Skeletal muscle tissue (tissue), 5 donors: ENCODE measurements around the gene CLEC2D. TPM values are rescaled to one million over a fixed set of nuclear protein-coding genes. Genes with fewer than 3 reads are reported as not detected.
"Not testable (repeated sequence)": the region's sequence is repeated elsewhere in the genome, so short reads cannot be mapped to it uniquely, and the experiment has no call there.

ENCODE experiments used
- H3K27ac ChIP-seq: one replicate; pipeline ENCODE4 v1.7.0; 2013; ENCODE audit warnings: mild to moderate bottlenecking, low read depth, low read length, inconsistent platforms
- H3K27me3 ChIP-seq, 3 donors: one replicate each; pipeline ENCODE4 v1.7.0; 2013; ENCODE audit warnings: low read length in 3 of 3; ENCODE audit not compliant: control insufficient read depth in 3 of 3, insufficient read depth in 3 of 3
- H3K36me3 ChIP-seq, 3 donors: one replicate each; pipeline ENCODE4 v1.7.0; 2013; ENCODE audit warnings: low read length in 3 of 3; ENCODE audit not compliant: control insufficient read depth in 3 of 3, insufficient read depth in 3 of 3
- H3K4me1 ChIP-seq, 3 donors: one replicate each; pipeline ENCODE4 v1.7.0; 2013; ENCODE audit warnings: low read length in 3 of 3, mild to moderate bottlenecking in 3 of 3; ENCODE audit not compliant: control insufficient read depth in 3 of 3, insufficient read depth in 3 of 3
- H3K4me3 ChIP-seq, 3 donors: one replicate each; pipeline ENCODE4 v1.7.0; 2013; ENCODE audit warnings: low read length in 3 of 3
- H3K9ac ChIP-seq, 3 donors: one replicate each; pipeline ENCODE4 v1.7.0; 2013; ENCODE audit warnings: low read length in 3 of 3, mild to moderate bottlenecking in 3 of 3, moderate library complexity in 2 of 3, low read depth in 1 of 3
- H3K9me3 ChIP-seq, 3 donors: one replicate each; pipeline ENCODE4 v1.7.0; 2013; ENCODE audit warnings: low read length in 3 of 3; ENCODE audit not compliant: control insufficient read depth in 3 of 3
- small RNA-seq: library from RNA; depleted of rRNA; stranded (forward); fragments of <200 nt; gene quantifications from one replicate; pipeline ENCODE3, GENCODE V24; 2014
- total RNA-seq: library from RNA; depleted of rRNA; stranded (reverse); fragments of >200 nt; gene quantifications from one replicate; pipeline ENCODE4 v1.2.3, GENCODE V29; 2014
- donor health status: Osteomylitis.

Gene CLEC2D
- total RNA-seq, 1 donor from 2014 or later: 12.0 TPM

- peak overlapping the region; percentile 16 for H3K27ac ChIP-seq
Measured at GRCh38 chr12:9736936-9737705, 67.6 kb downstream of the CLEC2D start.

GRCh38 chr12:9738905-9739304, 69.4 kb downstream of the CLEC2D start:
- H3K4me1 ChIP-seq, H3K9ac ChIP-seq, H3K27me3 ChIP-seq, H3K9me3 ChIP-seq, H3K36me3 ChIP-seq, H3K27ac ChIP-seq, H3K4me3 ChIP-seq: not testable (repeated sequence)

More at GRCh38 chr12:9736936-9737705, 67.6 kb downstream of the CLEC2D start:
- Histone ChIP-seq H3K27me3 (no peaks in the 10 kb centered on the region), H3K9me3 (no peaks in the 10 kb centered on the region), H3K4me3 (no peak overlapping the region), H3K36me3 (no peaks in the 10 kb centered on the region), H3K9ac (no peak overlapping the region), H3K4me1 (no peaks in the 10 kb centered on the region)

GRCh38 chr12:9739404-9740105, 70.0 kb downstream of the CLEC2D start:
- H3K9me3 ChIP-seq, H3K27ac ChIP-seq, H3K9ac ChIP-seq, H3K27me3 ChIP-seq, H3K4me3 ChIP-seq, H3K36me3 ChIP-seq, H3K4me1 ChIP-seq: not testable (repeated sequence)

GRCh38 chr12:9740106-9740750, 70.7 kb downstream of the CLEC2D start:
- Histone ChIP-seq H3K4me1 (peaks cover 0 to 2% (median 0%) of the 10 kb centered on the region in 3 donors), H3K27ac (no peak overlapping the region), H3K36me3 (no peaks in the 10 kb centered on the region), H3K27me3 (no peaks in the 10 kb centered on the region), H3K9me3 (no peaks in the 10 kb centered on the region), H3K4me3 (no peak overlapping the region), H3K9ac (no peak overlapping the region)

- Histone ChIP-seq H3K4me1 (peaks cover 0 to 2% (median 0%) of the 10 kb centered on the region in 3 donors), H3K9me3 (no peaks in the 10 kb centered on the region), H3K36me3 (no peaks in the 10 kb centered on the region), H3K4me3 (no peak overlapping the region), H3K27ac (no peak overlapping the region), H3K9ac (no peak overlapping the region), H3K27me3 (no peaks in the 10 kb centered on the region)
Measured at GRCh38 chr12:9741726-9742125, 72.2 kb downstream of the CLEC2D start.

GRCh38 chr12:9742661-9743060, 73.1 kb downstream of the CLEC2D start:
- peaks cover 0 to 2% (median 0%) of the 10 kb centered on the region in 3 donors for H3K4me1 ChIP-seq
- no peak overlapping the region for H3K4me3 ChIP-seq
- H3K9me3 ChIP-seq: no peaks in the 10 kb centered on the region
- H3K27me3 ChIP-seq: no peaks in the 10 kb centered on the region
- H3K27ac ChIP-seq: no peak overlapping the region
- H3K36me3 ChIP-seq: no peaks in the 10 kb centered on the region
- no peak overlapping the region for H3K9ac ChIP-seq

- Histone ChIP-seq H3K4me1 (peaks cover 0 to 2% (median 0%) of the 10 kb centered on the region in 3 donors), H3K27me3 (no peaks in the 10 kb centered on the region), H3K4me3 (no peak overlapping the region), H3K9me3 (no peaks in the 10 kb centered on the region), H3K36me3 (no peaks in the 10 kb centered on the region), H3K9ac (no peak overlapping the region), H3K27ac (no peak overlapping the region)
Measured at GRCh38 chr12:9745199-9745598, 75.7 kb downstream of the CLEC2D start.

Small RNA genes within 50 kb of the gene (small RNA-seq; reads per million reads assigned to genes)
- not detected for gene AC010186.4
- not detected for gene RNU6-700P

Other genes starting within 250 kb of the CLEC2D start
- gene KLRB1, start 61.8 kb upstream of the CLEC2D start, total RNA-seq: 0.52 TPM
- not detected for gene CLECL1, start 63.4 kb downstream of the CLEC2D start, total RNA-seq
- 8.4 TPM for gene CD69, start 91.2 kb downstream of the CLEC2D start, total RNA-seq
- not detected for gene KLRF1, start 157.8 kb downstream of the CLEC2D start, total RNA-seq
- gene CLEC2B, start 199.6 kb downstream of the CLEC2D start, total RNA-seq: 2.6 TPM
- gene KLRF2, start 211.8 kb downstream of the CLEC2D start, total RNA-seq: not detected